B cell (primary cell): ENCODE measurements around the gene GPR15LG. TPM values are rescaled to one million over a fixed set of nuclear protein-coding genes. Genes with fewer than 3 reads are reported as not detected.

Experiments
- ATAC-seq: fragments of 200-7000 bp; cut with Tn5 transposase; one replicate; pipeline ENCODE4 v1.10.0; 2021; ENCODE audit warnings: low read depth, mild to moderate bottlenecking, moderate number of reproducible peaks, moderate library complexity
- CTCF ChIA-PET: fragments of 350-600 bp; sonication (Branson Sonifier 250); formaldehyde crosslinking; loops from one replicate; lab custom pipeline; 2021; ENCODE audit warnings: antibody characterized with exemption, inconsistent platforms; lab: Charles Lee
- POLR2A ChIA-PET: fragments of 350-600 bp; sonication (Branson Sonifier 250); formaldehyde crosslinking; loops from one replicate; lab custom pipeline; 2021; ENCODE audit warnings: antibody characterized with exemption; lab: Charles Lee
- DNase-seq: peaks from one replicate; pipeline ENCODE4 v3.0.0; 2013
- H2AFZ ChIP-seq: 2 replicates; pipeline ENCODE4 v1.6.1; 2012; ENCODE audit warnings: mild to moderate bottlenecking, low read depth, low read length; ENCODE audit not compliant: insufficient read depth, poor library complexity, severe bottlenecking
- H3K27ac ChIP-seq, 2 donors: 1 replicate in 1 of 2; 2 replicates in 1 of 2; pipeline ENCODE4 v1.5.1; 2012 to 2013; ENCODE audit warnings: low read length in 2 of 2, mild to moderate bottlenecking in 2 of 2, moderate library complexity in 1 of 2
- H3K27me3 ChIP-seq, 4 experiments: fragments of 200-600 bp in 1 of 4; sonication (generic) in 1 of 4; replicated peaks in 1 of 4; 1 replicate in 2 of 4; 2 replicates in 2 of 4; pipeline versions ENCODE4 v1.6.1 to v1.7.0; 2013 to 2016; ENCODE audit warnings: low read length in 3 of 4, mild to moderate bottlenecking in 2 of 4, mixed read lengths in 1 of 4, moderate library complexity in 1 of 4; ENCODE audit not compliant: insufficient read depth in 4 of 4, control insufficient read depth in 3 of 4; ENCODE audit errors: control extremely low read depth in 1 of 4
- H3K36me3 ChIP-seq, 2 experiments: replicated peaks in 1 of 2; 1 replicate in 1 of 2; 2 replicates in 1 of 2; pipeline versions ENCODE4 v1.6.1 to v1.7.1; 2013; ENCODE audit warnings: low read length in 1 of 2; ENCODE audit not compliant: insufficient read depth in 2 of 2, control insufficient read depth in 1 of 2; ENCODE audit errors: control extremely low read depth in 1 of 2, extremely low read depth in 1 of 2
- H3K4me1 ChIP-seq, 2 donors: fragments of 200-600 bp in 1 of 2; sonication (generic) in 1 of 2; 1 replicate in 1 of 2; 2 replicates in 1 of 2; pipeline versions ENCODE4 v1.5.1 to v1.6.1; 2013 to 2017; ENCODE audit warnings: low read length in 2 of 2; ENCODE audit not compliant: control insufficient read depth in 2 of 2, insufficient read depth in 2 of 2
- H3K4me2 ChIP-seq: replicated peaks from 2 replicates; pipeline ENCODE3; 2012; ENCODE audit warnings: mild to moderate bottlenecking, low read depth, low read length; ENCODE audit not compliant: poor library complexity, severe bottlenecking
- H3K4me3 ChIP-seq, 5 experiments: fragments of 200-600 bp in 1 of 5; sonication (generic) in 1 of 5; 1 replicate in 3 of 5; 2 replicates in 2 of 5; pipeline versions ENCODE4 v1.5.1 to v1.7.0; 2011 to 2016; ENCODE audit warnings: low read length in 4 of 5, mild to moderate bottlenecking in 4 of 5, low read depth in 2 of 5, control low read depth in 1 of 5, moderate library complexity in 1 of 5; ENCODE audit not compliant: insufficient read depth in 1 of 5; ENCODE audit errors: control extremely low read depth in 1 of 5, extremely low read depth in 1 of 5
- H3K79me2 ChIP-seq: fragments of 200-600 bp; sonication (generic); one replicate; pipeline ENCODE4 v1.6.0; 2016; ENCODE audit warnings: low read length; ENCODE audit not compliant: control insufficient read depth, insufficient read depth
- H3K9ac ChIP-seq: fragments of 200-600 bp; sonication (generic); 2 replicates; pipeline ENCODE4 v1.6.1; 2017; ENCODE audit warnings: mild to moderate bottlenecking, low read length, moderate library complexity
- H3K9me3 ChIP-seq, 3 donors: one replicate each; pipeline versions ENCODE4 v1.6.1 to v1.7.1; 2013; ENCODE audit warnings: low read length in 2 of 3; ENCODE audit not compliant: control insufficient read depth in 2 of 3, insufficient read depth in 1 of 3; ENCODE audit errors: control extremely low read depth in 1 of 3
- H4K20me1 ChIP-seq: 2 replicates; pipeline ENCODE4 v1.6.0; 2012; ENCODE audit warnings: mild to moderate bottlenecking, low read length; ENCODE audit not compliant: insufficient read depth, control insufficient read depth, poor library complexity, severe bottlenecking
- H3K27ac Mint-ChIP-seq: one replicate; pipeline ENCODE4 v1.8.0; 2021; ENCODE audit warnings: mixed read lengths
- H3K27me3 Mint-ChIP-seq: one replicate; pipeline ENCODE4 v1.8.0; 2021; ENCODE audit warnings: mixed read lengths
- H3K4me1 Mint-ChIP-seq: one replicate; pipeline ENCODE4 v1.8.0; 2021; ENCODE audit warnings: mixed read lengths
- H3K4me3 Mint-ChIP-seq: one replicate; pipeline ENCODE4 v1.8.0; 2021; ENCODE audit warnings: mixed read lengths
- H3K9me3 Mint-ChIP-seq: one replicate; pipeline ENCODE4 v1.8.0; 2022; ENCODE audit warnings: mixed read lengths; ENCODE audit not compliant: insufficient read depth
- CTCF ChIP-seq: fragments of 200-600 bp; IDR thresholded peaks from one replicate; pipeline ENCODE4 v1.8.0; 2022; ENCODE audit warnings: antibody characterized with exemption, mild to moderate bottlenecking
- EZH2 ChIP-seq: IDR thresholded peaks from 2 replicates; pipeline ENCODE4 v1.6.1; 2012; ENCODE audit warnings: borderline replicate concordance, low read depth, mild to moderate bottlenecking, moderate library complexity, low read length; ENCODE audit not compliant: insufficient read depth, poor library complexity, severe bottlenecking
- WGBS: methylation state at CpG from one replicate; pipeline ENCODE4 v1.1.5; 2013; ENCODE audit warnings: missing lambda C conversion rate; ENCODE audit not compliant: insufficient coverage; 5-methylcytosine and 5-hydroxymethylcytosine counted together
- intact Hi-C: fragments of 100-400 bp; cut with micrococcal nuclease; formaldehyde crosslinking; loops from one replicate; pipeline ENCODE4 v1.10.0; 2022
- polyA plus RNA-seq: library from polyadenylated mRNA; depleted of rRNA; stranded (reverse); fragments of >200 nt; gene quantifications from 2 replicates; pipeline ENCODE4 v1.2.3, GENCODE V29; 2012
- total RNA-seq, 2 donors: library from RNA; stranded (reverse); fragments of 120-200 nt in 1 of 2; gene quantifications; 1 replicate in 1 of 2; 2 replicates in 1 of 2; pipeline versions ENCODE4 v1.2.3 to v1.2.4, GENCODE V29; 2013 to 2022

GPR15LG gene
- total and polyA plus RNA-seq, 2 donors (not counting 1 experiment from before 2014, with no cell fraction given): not detected

GRCh38 chr10:84156009-84156408 is 17.6 kb upstream of the GPR15LG start:
- H2AFZ ChIP-seq: no peak overlapping the region
- DNase-seq (no peak), ATAC-seq (no peak)
- Mint-ChIP-seq H3K27ac (no peak overlapping the region), H3K27me3 (no peaks in the 10 kb centered on the region), H3K4me3 (no peak overlapping the region), H3K4me1 (peaks cover 16% of the 10 kb centered on the region), H3K9me3 (no peaks in the 10 kb centered on the region)
- no peaks in the 10 kb centered on the region for H3K4me1 ChIP-seq
- POLR2A ChIA-PET: interaction anchor here (0.7 kb wide), 1 partner anchor 11 kb away, joined by 4 read pairs; no protein-coding TSS in a partner anchor
- no peaks in the 10 kb centered on the region for H4K20me1 ChIP-seq
- H3K36me3 ChIP-seq: peaks cover 2 to 36% of the 10 kb centered on the region in 2 experiments
- intact Hi-C loops: no loop called here
- CTCF ChIA-PET: interaction anchor here (0.7 to 6.6 kb wide), 5 partner anchors 8 to 52 kb away, joined by 3 to 34 read pairs (median 4); partner anchors contain the start of gene CDHR1
- no peaks in the 10 kb centered on the region for H3K79me2 ChIP-seq
- H3K27me3 ChIP-seq: no peaks in the 10 kb centered on the region
- H3K9ac ChIP-seq: no peak overlapping the region
- no peak overlapping the region for H3K4me3 ChIP-seq
- H3K4me2 ChIP-seq: no peak overlapping the region
- WGBS: no CpG with 5 or more reads among the region's 2 CpGs
- no peak overlapping the region for H3K27ac ChIP-seq
- no peaks in the 10 kb centered on the region for H3K9me3 ChIP-seq
- no peak for TF ChIP-seq EZH2
- TF ChIP-seq CTCF: no peak

GRCh38 chr10:84156768-84157167 is 16.8 kb upstream of the GPR15LG start:
- ATAC-seq: peak; percentile 91
- intact Hi-C loops: no loop called here
- Mint-ChIP-seq H3K27ac (peak overlapping the region; percentile 57), H3K4me1 (peaks cover 16% of the 10 kb centered on the region), H3K9me3 (no peaks in the 10 kb centered on the region), H3K4me3 (peak overlapping the region; percentile 13), H3K27me3 (no peaks in the 10 kb centered on the region)
- Histone ChIP-seq H3K4me1 (no peaks in the 10 kb centered on the region), H3K27ac (no peak overlapping the region), H3K4me2 (no peak overlapping the region), H4K20me1 (no peaks in the 10 kb centered on the region), H3K4me3 (no peak overlapping the region), H3K36me3 (peaks cover 2 to 30% of the 10 kb centered on the region in 2 experiments), H2AFZ (no peak overlapping the region), H3K9ac (no peak overlapping the region), H3K27me3 (no peaks in the 10 kb centered on the region), H3K79me2 (no peaks in the 10 kb centered on the region), H3K9me3 (no peaks in the 10 kb centered on the region)
- POLR2A ChIA-PET: no interaction called here
- 93% methylated on average over 6 of the region's 10 CpGs for WGBS
- TF ChIP-seq CTCF: no peak
- no peak for TF ChIP-seq EZH2
- DNase-seq: peak; percentile 32
- CTCF ChIA-PET: interaction anchor here (1.1 to 6.6 kb wide), 4 partner anchors 9 to 51 kb away, joined by 3 to 34 read pairs (median 4); partner anchors contain the start of gene CDHR1
